Keratinocyte (primary cell): Measurements from ENCODE around the gene PLXNA3. TPM values are rescaled to one million over a fixed set of nuclear protein-coding genes. Genes with fewer than 3 reads are reported as not detected.

Experiments
- DNase-seq: peaks from one replicate; pipeline ENCODE4 v3.0.0-alpha.2; 2011; ENCODE audit warnings: low read depth, missing footprints, low spot score
- FAIRE-seq: peaks from 2 replicates; lab custom pipeline; 2011; peaks lifted over from hg19 to GRCh38; lab: Jason Lieb, UNC
- H2AFZ ChIP-seq: 2 replicates; pipeline ENCODE4 v1.6.0; 2012; ENCODE audit warnings: low read length, control low read depth, inconsistent platforms; ENCODE audit not compliant: control insufficient read depth
- H3K27ac ChIP-seq: 2 replicates; pipeline ENCODE4 v1.5.1; 2011; ENCODE audit warnings: low read length; ENCODE audit not compliant: control insufficient read depth, insufficient read depth
- H3K27me3 ChIP-seq: 3 replicates; pipeline ENCODE4 v1.6.0; 2011; ENCODE audit warnings: low read length; ENCODE audit not compliant: control insufficient read depth, insufficient read depth; ENCODE audit errors: extremely low read depth
- H3K36me3 ChIP-seq, 2 experiments: 2 replicates in 1 of 2; 3 replicates in 1 of 2; pipeline ENCODE4 v1.5.1; 2011; ENCODE audit warnings: low read length in 2 of 2, mild to moderate bottlenecking in 1 of 2; ENCODE audit not compliant: control insufficient read depth in 2 of 2, insufficient read depth in 2 of 2; ENCODE audit errors: extremely low read depth in 1 of 2
- H3K4me1 ChIP-seq: 3 replicates; pipeline ENCODE4 v1.5.1; 2011; ENCODE audit warnings: low read length; ENCODE audit not compliant: control insufficient read depth, insufficient read depth; ENCODE audit errors: extremely low read depth
- H3K4me2 ChIP-seq: 3 replicates; pipeline ENCODE4 v1.6.0; 2011; ENCODE audit warnings: low read depth, low read length; ENCODE audit not compliant: control insufficient read depth, insufficient read depth; ENCODE audit errors: extremely low read depth
- H3K4me3 ChIP-seq, 3 experiments: fragments of 200-600 bp in 1 of 3; sonication (generic) in 1 of 3; 2 replicates in 2 of 3; 3 replicates in 1 of 3; pipeline ENCODE4 v1.5.1; 2011 to 2016; ENCODE audit warnings: low read length in 3 of 3, mild to moderate bottlenecking in 3 of 3, control low read depth in 2 of 3, inconsistent platforms in 1 of 3, low read depth in 1 of 3, mixed read lengths in 1 of 3, mixed run types in 1 of 3, moderate library complexity in 1 of 3; ENCODE audit not compliant: control insufficient read depth in 2 of 3, insufficient read depth in 2 of 3; ENCODE audit errors: extremely low read depth in 1 of 3
- H3K79me2 ChIP-seq: 2 replicates; pipeline ENCODE4 v1.6.0; 2012; ENCODE audit warnings: low read length; ENCODE audit not compliant: control insufficient read depth, insufficient read depth
- H3K9ac ChIP-seq: 3 replicates; pipeline ENCODE4 v1.6.0; 2011; ENCODE audit warnings: low read length; ENCODE audit not compliant: control insufficient read depth, insufficient read depth; ENCODE audit errors: extremely low read depth
- H3K9me1 ChIP-seq: 3 replicates; pipeline ENCODE4 v1.6.0; 2011; ENCODE audit warnings: low read length; ENCODE audit not compliant: control insufficient read depth, insufficient read depth; ENCODE audit errors: extremely low read depth
- H3K9me3 ChIP-seq: 2 replicates; pipeline ENCODE4 v1.5.1; 2012; ENCODE audit warnings: low read depth, low read length; ENCODE audit not compliant: control insufficient read depth
- H4K20me1 ChIP-seq: 3 replicates; pipeline ENCODE4 v1.6.0; 2011; ENCODE audit warnings: low read length; ENCODE audit not compliant: control insufficient read depth, insufficient read depth; ENCODE audit errors: extremely low read depth
- EZH2 ChIP-seq: IDR thresholded peaks from one replicate; pipeline ENCODE4 v1.6.1; 2012; ENCODE audit warnings: inconsistent platforms, mild to moderate bottlenecking, low read length, moderate library complexity
- dilution Hi-C: fragments of 300-500 bp; cut with MboI; formaldehyde crosslinking; loops from one replicate; pipeline ENCODE4 v1.7.0; 2020; ENCODE audit warnings: low sequenced_read_pairs; ENCODE audit not compliant: extremely low pct_ligation_motif_present
- polyA plus RNA-seq, 5 experiments: library from polyadenylated mRNA; depleted of rRNA in 3 of 5; stranded (reverse) in 3 of 5; stranded (forward) in 1 of 5; unstranded in 1 of 5; fragments of >200 nt; gene quantifications; 1 replicate in 1 of 5; 2 replicates in 3 of 5; 3 replicates in 1 of 5; pipeline versions ENCODE4 v1.2.1 to v1.2.3, GENCODE V29; 2011 to 2012; ENCODE audit warnings: missing spikeins in 2 of 5, low read depth in 1 of 5, low replicate concordance in 1 of 5
- TF ChIP-seq, protein P1 (sequence below), 3 experiments: IDR thresholded peaks in 1 of 3; conservative IDR thresholded peaks in 1 of 3; optimal IDR thresholded peaks in 1 of 3; 2 replicates in 2 of 3; 3 replicates in 1 of 3; pipeline versions ENCODE3 to v1.5.1; 2011; ENCODE audit warnings: low read length in 3 of 3, mild to moderate bottlenecking in 3 of 3, moderate library complexity in 2 of 3, control low read depth in 1 of 3, inconsistent platforms in 1 of 3; ENCODE audit not compliant: insufficient read depth in 2 of 3; ENCODE audit errors: extremely low read depth in 1 of 3

Gene PLXNA3
- polyA plus RNA-seq, 1 donor (not counting 4 experiments of a cell fraction or from before 2014, with no cell fraction given), result 7.6 TPM

DNA sequence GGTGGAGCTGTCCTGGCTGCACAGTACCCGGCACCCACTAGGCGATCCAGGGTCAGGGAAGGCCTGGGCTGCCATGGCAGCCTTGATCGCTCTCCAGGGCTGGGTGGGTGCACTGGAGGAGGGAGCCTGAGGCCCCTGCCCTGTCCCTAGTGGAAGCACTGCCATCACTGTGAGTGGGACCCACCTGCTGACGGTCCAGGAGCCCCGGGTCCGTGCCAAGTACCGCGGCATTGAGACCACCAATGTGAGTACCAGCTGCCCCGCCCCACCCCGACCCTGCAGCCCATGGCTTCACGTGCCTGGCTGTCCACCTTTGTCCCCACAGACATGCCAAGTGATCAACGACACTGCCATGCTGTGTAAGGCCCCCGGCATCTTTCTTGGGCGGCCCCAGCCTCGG lies 8.8 kb downstream of the PLXNA3 start:
- Histone ChIP-seq H3K27me3 (no peaks in the 10 kb centered on the region), H2AFZ (no peak overlapping the region), H3K9me1 (no peaks in the 10 kb centered on the region), H3K79me2 (no peaks in the 10 kb centered on the region), H3K9ac (no peak overlapping the region), H3K36me3 (peaks cover 0 to 5% of the 10 kb centered on the region in 2 experiments), H4K20me1 (no peaks in the 10 kb centered on the region), H3K9me3 (peaks cover 2% of the 10 kb centered on the region), H3K27ac (no peak overlapping the region), H3K4me2 (no peak overlapping the region), H3K4me1 (no peaks in the 10 kb centered on the region), H3K4me3 (no peak overlapping the region)
- dilution Hi-C loops, result no loop called here
- no peak for DNase-seq
- no peak for TF ChIP-seq EZH2
- TF ChIP-seq, protein P1, sequence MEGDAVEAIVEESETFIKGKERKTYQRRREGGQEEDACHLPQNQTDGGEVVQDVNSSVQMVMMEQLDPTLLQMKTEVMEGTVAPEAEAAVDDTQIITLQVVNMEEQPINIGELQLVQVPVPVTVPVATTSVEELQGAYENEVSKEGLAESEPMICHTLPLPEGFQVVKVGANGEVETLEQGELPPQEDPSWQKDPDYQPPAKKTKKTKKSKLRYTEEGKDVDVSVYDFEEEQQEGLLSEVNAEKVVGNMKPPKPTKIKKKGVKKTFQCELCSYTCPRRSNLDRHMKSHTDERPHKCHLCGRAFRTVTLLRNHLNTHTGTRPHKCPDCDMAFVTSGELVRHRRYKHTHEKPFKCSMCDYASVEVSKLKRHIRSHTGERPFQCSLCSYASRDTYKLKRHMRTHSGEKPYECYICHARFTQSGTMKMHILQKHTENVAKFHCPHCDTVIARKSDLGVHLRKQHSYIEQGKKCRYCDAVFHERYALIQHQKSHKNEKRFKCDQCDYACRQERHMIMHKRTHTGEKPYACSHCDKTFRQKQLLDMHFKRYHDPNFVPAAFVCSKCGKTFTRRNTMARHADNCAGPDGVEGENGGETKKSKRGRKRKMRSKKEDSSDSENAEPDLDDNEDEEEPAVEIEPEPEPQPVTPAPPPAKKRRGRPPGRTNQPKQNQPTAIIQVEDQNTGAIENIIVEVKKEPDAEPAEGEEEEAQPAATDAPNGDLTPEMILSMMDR (optimal IDR thresholded peaks at IDR 0.05 in 1 of 3, IDR thresholded peaks at IDR 0.05 in 1 of 3, conservative IDR thresholded peaks at IDR 0.05 in 1 of 3; ENCODE audit: extremely low read depth in 1 of 3, insufficient read depth in 2 of 3, low read length in 3 of 3), result no peak
- no peak for FAIRE-seq

DNA sequence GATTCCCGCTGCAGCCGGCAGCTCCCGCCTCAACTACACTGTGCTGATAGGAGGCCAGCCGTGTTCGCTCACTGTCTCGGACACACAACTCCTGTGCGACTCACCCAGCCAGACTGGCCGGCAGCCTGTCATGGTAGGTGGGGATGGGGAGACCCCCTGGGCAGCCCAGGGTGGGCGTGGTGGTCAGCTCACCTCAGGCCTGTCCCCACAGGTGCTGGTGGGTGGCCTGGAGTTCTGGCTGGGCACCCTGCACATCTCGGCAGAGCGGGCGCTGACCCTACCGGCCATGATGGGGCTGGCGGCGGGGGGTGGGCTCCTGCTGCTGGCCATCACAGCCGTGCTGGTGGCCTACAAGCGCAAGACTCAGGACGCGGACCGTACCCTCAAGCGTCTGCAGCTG lies 9.5 kb downstream of the PLXNA3 start:
- H3K79me2 ChIP-seq, result no peaks in the 10 kb centered on the region
- H4K20me1 ChIP-seq, result no peaks in the 10 kb centered on the region
- H3K9me1 ChIP-seq, result no peaks in the 10 kb centered on the region
- no peak for TF ChIP-seq EZH2
- TF ChIP-seq, protein P1 (optimal IDR thresholded peaks at IDR 0.05 in 1 of 3, IDR thresholded peaks at IDR 0.05 in 1 of 3, conservative IDR thresholded peaks at IDR 0.05 in 1 of 3; ENCODE audit: extremely low read depth in 1 of 3, insufficient read depth in 2 of 3, low read length in 3 of 3), result no peak
- no peak overlapping the region for H3K4me3 ChIP-seq
- no peak overlapping the region for H3K9ac ChIP-seq
- H3K4me1 ChIP-seq, result no peaks in the 10 kb centered on the region
- H3K27ac ChIP-seq, result no peak overlapping the region
- peaks cover 0 to 5% of the 10 kb centered on the region in 2 experiments for H3K36me3 ChIP-seq
- H3K27me3 ChIP-seq, result no peaks in the 10 kb centered on the region
- DNase-seq, result no peak
- no peak overlapping the region for H2AFZ ChIP-seq
- dilution Hi-C loops, result no loop called here
- H3K4me2 ChIP-seq, result no peak overlapping the region
- peaks cover 2% of the 10 kb centered on the region for H3K9me3 ChIP-seq
- FAIRE-seq, result no peak
